DND-41 (cell line): Measurements from ENCODE around the gene PAN3.

Source experiments
- EZH2 ChIP-seq: IDR thresholded peaks from 3 replicates; pipeline ENCODE4 v1.6.1; 2012; ENCODE audit warnings: borderline replicate concordance, low read depth, mild to moderate bottlenecking, moderate library complexity, low read length, inconsistent platforms; ENCODE audit not compliant: severe bottlenecking
- TF ChIP-seq, protein P1 (sequence below): IDR thresholded peaks from 2 replicates; pipeline ENCODE4 v1.5.1; 2012; ENCODE audit warnings: borderline replicate concordance, low read length, moderate library complexity, mild to moderate bottlenecking; ENCODE audit not compliant: poor library complexity, severe bottlenecking; ENCODE audit errors: extremely low read depth

DNA sequence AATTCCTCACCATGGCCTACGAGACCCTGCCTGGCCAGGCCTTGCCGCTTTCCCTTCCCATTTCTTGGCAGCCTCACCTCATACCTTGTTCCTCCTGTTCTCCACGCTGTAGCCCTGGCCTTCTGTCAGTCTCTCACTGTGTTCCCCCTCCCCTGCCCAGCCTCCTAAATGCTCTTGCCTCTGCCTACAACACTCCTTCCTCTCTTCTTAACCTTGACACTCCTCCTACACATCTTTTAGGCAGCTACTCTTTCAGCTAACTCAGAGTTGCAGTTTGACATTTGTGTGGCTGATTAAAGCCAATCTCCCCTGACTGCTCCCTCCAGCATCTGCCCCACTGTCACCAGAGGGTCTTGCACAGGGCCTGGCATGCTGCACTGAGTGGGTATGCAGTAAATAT is 205.8 kb downstream of the PAN3 start:
- TF ChIP-seq, protein P1, sequence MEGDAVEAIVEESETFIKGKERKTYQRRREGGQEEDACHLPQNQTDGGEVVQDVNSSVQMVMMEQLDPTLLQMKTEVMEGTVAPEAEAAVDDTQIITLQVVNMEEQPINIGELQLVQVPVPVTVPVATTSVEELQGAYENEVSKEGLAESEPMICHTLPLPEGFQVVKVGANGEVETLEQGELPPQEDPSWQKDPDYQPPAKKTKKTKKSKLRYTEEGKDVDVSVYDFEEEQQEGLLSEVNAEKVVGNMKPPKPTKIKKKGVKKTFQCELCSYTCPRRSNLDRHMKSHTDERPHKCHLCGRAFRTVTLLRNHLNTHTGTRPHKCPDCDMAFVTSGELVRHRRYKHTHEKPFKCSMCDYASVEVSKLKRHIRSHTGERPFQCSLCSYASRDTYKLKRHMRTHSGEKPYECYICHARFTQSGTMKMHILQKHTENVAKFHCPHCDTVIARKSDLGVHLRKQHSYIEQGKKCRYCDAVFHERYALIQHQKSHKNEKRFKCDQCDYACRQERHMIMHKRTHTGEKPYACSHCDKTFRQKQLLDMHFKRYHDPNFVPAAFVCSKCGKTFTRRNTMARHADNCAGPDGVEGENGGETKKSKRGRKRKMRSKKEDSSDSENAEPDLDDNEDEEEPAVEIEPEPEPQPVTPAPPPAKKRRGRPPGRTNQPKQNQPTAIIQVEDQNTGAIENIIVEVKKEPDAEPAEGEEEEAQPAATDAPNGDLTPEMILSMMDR, result no peak
- TF ChIP-seq EZH2, result no peak
